ENCODE data around the gene MCF2L. TPM values are rescaled to one million over a fixed set of nuclear protein-coding genes. Genes with fewer than 3 reads are reported as not detected.

MCF2L gene
- total and polyA plus RNA-seq, 2 experiments from 2014 or later: 4.8 to 25.6 TPM

GRCh38 chr13:113074876-113075275 is 105.9 kb downstream of the MCF2L start (continued):
- TF ChIP-seq ZNF462 (CRISPR knock-in tag; IDR thresholded peaks at IDR 0.05) (no peak), ETS1 (IDR thresholded peaks at IDR 0.05) (no peak)

GRCh38 chr13:113075711-113076110 is 106.7 kb downstream of the MCF2L start:
- ATAC-seq: no peak
- Histone ChIP-seq H3K79me2 (replicated peaks; ENCODE audit: insufficient read depth) (no peaks in the 10 kb centered on the region), H2AFZ (no peak overlapping the region), H3K4me2 (no peak overlapping the region), H3K4me1 (ENCODE audit: insufficient read depth) (no peaks in the 10 kb centered on the region), H3K4me3 (no peak overlapping the region), H4K20me1 (replicated peaks; ENCODE audit: insufficient read depth) (no peaks in the 10 kb centered on the region), H3K9me2 (ENCODE audit: insufficient read depth) (no peaks in the 10 kb centered on the region), H3K36me3 (ENCODE audit: insufficient read depth) (no peaks in the 10 kb centered on the region), H3K27me3 (ENCODE audit: insufficient read depth) (no peaks in the 10 kb centered on the region), H3F3A (replicated peaks; ENCODE audit: low read depth) (no peaks in the 10 kb centered on the region), H3K27ac (ENCODE audit: low read depth) (no peak overlapping the region)
- DNase-seq (ENCODE audit: low spot score): no peak
- peaks cover 5% of the 10 kb centered on the region; the same call in 2 of the 3 replicates for H3K36me3 Mint-ChIP-seq (ENCODE audit: low read depth)
- H3K4me1 Mint-ChIP-seq: peaks cover 2% of the 10 kb centered on the region; the same call in 2 of the 3 replicates
- H3K9me3 Mint-ChIP-seq: no peaks in the 10 kb centered on the region
- no peak overlapping the region for H3K4me3 Mint-ChIP-seq
- peaks cover 5% of the 10 kb centered on the region for H3K27me3 Mint-ChIP-seq (ENCODE audit: insufficient read depth, low read depth, poor library complexity)
- H3K27ac Mint-ChIP-seq: no peak overlapping the region; the same call in 1 of the 2 replicates
- TF ChIP-seq EZH2 (IDR thresholded peaks at IDR 0.05; ENCODE audit: low read depth, unreplicated experiment): no peak
- TF ChIP-seq EZH2phosphoT487 (IDR thresholded peaks at IDR 0.05; ENCODE audit: unreplicated experiment): no peak
- no peak for TF ChIP-seq CREB1 (CRISPR knock-in tag; IDR thresholded peaks at IDR 0.05; ENCODE audit: low read depth)
- TF ChIP-seq NANOG (IDR thresholded peaks at IDR 0.05; ENCODE audit: borderline replicate concordance): no peak
- no peak for TF ChIP-seq ETS1 (IDR thresholded peaks at IDR 0.05)
- no peak for TF ChIP-seq POLR2AphosphoS5 (IDR thresholded peaks at IDR 0.05; ENCODE audit: low read depth)
- no peak for TF ChIP-seq ZNF462 (CRISPR knock-in tag; IDR thresholded peaks at IDR 0.05)
